Activated CD4-positive, alpha-beta T cell treated with anti-CD3 and anti-CD28 coated beads, Interleukin-2, amount 10 ng/mL, durations not matched to agents 24 days and 14 days (primary cell): ENCODE measurements around the gene PPEF1. TPM values are rescaled to one million over a fixed set of nuclear protein-coding genes. Genes with fewer than 3 reads are reported as not detected.

Experiments used
- DNase-seq: peaks from one replicate; pipeline ENCODE4 v3.0.0; 2022
- H3K27ac Mint-ChIP-seq: one replicate; pipeline ENCODE4 v1.8.0; 2022; ENCODE audit warnings: mild to moderate bottlenecking, mixed read lengths
- H3K27me3 Mint-ChIP-seq: one replicate; pipeline ENCODE4 v1.8.0; 2022; ENCODE audit warnings: mixed read lengths
- H3K36me3 Mint-ChIP-seq: one replicate; pipeline ENCODE4 v1.8.0; 2022; ENCODE audit warnings: low read depth, mild to moderate bottlenecking, mixed read lengths
- H3K4me1 Mint-ChIP-seq: one replicate; pipeline ENCODE4 v1.8.0; 2021; ENCODE audit warnings: mixed read lengths
- H3K4me3 Mint-ChIP-seq: one replicate; pipeline ENCODE4 v1.8.0; 2022; ENCODE audit warnings: mild to moderate bottlenecking, moderate library complexity, mixed read lengths
- H3K9me3 Mint-ChIP-seq: one replicate; pipeline ENCODE4 v1.8.0; 2021; ENCODE audit warnings: mixed read lengths
- intact Hi-C: fragments of 100-400 bp; cut with micrococcal nuclease; formaldehyde crosslinking; loops from one replicate; pipeline ENCODE4 v1.15.1; 2023
- total RNA-seq: library from RNA; stranded (reverse); gene quantifications from 2 replicates; pipeline ENCODE4 v1.2.3, GENCODE V29; 2022

PPEF1 gene
- total RNA-seq, 1 donor from 2014 or later: not detected

- H3K4me3 Mint-ChIP-seq: no peak overlapping the region
- H3K27me3 Mint-ChIP-seq: no peaks in the 10 kb centered on the region
- intact Hi-C loops: no loop called here
- H3K9me3 Mint-ChIP-seq: no peaks in the 10 kb centered on the region
- no peaks in the 10 kb centered on the region for H3K36me3 Mint-ChIP-seq
- H3K27ac Mint-ChIP-seq: no peak overlapping the region
- no peaks in the 10 kb centered on the region for H3K4me1 Mint-ChIP-seq
- DNase-seq: no peak
These were observed 19.5 kb upstream of the PPEF1 start for GRCh38 chrX:18687856-18688495.

GRCh38 chrX:18691431-18691830 lies 16.0 kb upstream of the PPEF1 start:
- H3K27me3 Mint-ChIP-seq: no peaks in the 10 kb centered on the region
- H3K36me3 Mint-ChIP-seq: no peaks in the 10 kb centered on the region
- no peak for DNase-seq
- H3K27ac Mint-ChIP-seq: no peak overlapping the region
- no peaks in the 10 kb centered on the region for H3K9me3 Mint-ChIP-seq
- intact Hi-C loops: no loop called here
- no peak overlapping the region for H3K4me3 Mint-ChIP-seq
- no peaks in the 10 kb centered on the region for H3K4me1 Mint-ChIP-seq

GRCh38 chrX:18692541-18692940 lies 14.9 kb upstream of the PPEF1 start:
- H3K9me3 Mint-ChIP-seq: no peaks in the 10 kb centered on the region
- no peak for DNase-seq
- no peak overlapping the region for H3K27ac Mint-ChIP-seq
- no peaks in the 10 kb centered on the region for H3K4me1 Mint-ChIP-seq
- H3K27me3 Mint-ChIP-seq: no peaks in the 10 kb centered on the region
- intact Hi-C loops: no loop called here
- no peaks in the 10 kb centered on the region for H3K36me3 Mint-ChIP-seq
- H3K4me3 Mint-ChIP-seq: no peak overlapping the region

- H3K4me3 Mint-ChIP-seq: no peak overlapping the region
- DNase-seq: no peak
- H3K27me3 Mint-ChIP-seq: no peaks in the 10 kb centered on the region
- intact Hi-C loops: no loop called here
- no peaks in the 10 kb centered on the region for H3K36me3 Mint-ChIP-seq
- no peaks in the 10 kb centered on the region for H3K9me3 Mint-ChIP-seq
- no peak overlapping the region for H3K27ac Mint-ChIP-seq
- no peaks in the 10 kb centered on the region for H3K4me1 Mint-ChIP-seq
These were observed 10.8 kb upstream of the PPEF1 start for GRCh38 chrX:18696653-18697052.

- Mint-ChIP-seq H3K27me3 (no peaks in the 10 kb centered on the region), H3K4me1 (no peaks in the 10 kb centered on the region), H3K27ac (no peak overlapping the region), H3K4me3 (no peak overlapping the region), H3K36me3 (no peaks in the 10 kb centered on the region), H3K9me3 (no peaks in the 10 kb centered on the region)
- intact Hi-C loops: no loop called here
- DNase-seq: no peak
These were observed 8.5 kb upstream of the PPEF1 start for GRCh38 chrX:18698737-18699650.

GRCh38 chrX:18701621-18702361 lies 5.7 kb upstream of the PPEF1 start:
- Mint-ChIP-seq H3K4me1 (no peaks in the 10 kb centered on the region), H3K27ac (no peak overlapping the region), H3K27me3 (no peaks in the 10 kb centered on the region), H3K36me3 (no peaks in the 10 kb centered on the region), H3K9me3 (no peaks in the 10 kb centered on the region), H3K4me3 (no peak overlapping the region)
- DNase-seq: no peak
- intact Hi-C loops: no loop called here

- Mint-ChIP-seq H3K27ac (no peak overlapping the region), H3K27me3 (no peaks in the 10 kb centered on the region), H3K9me3 (no peaks in the 10 kb centered on the region), H3K4me1 (no peaks in the 10 kb centered on the region), H3K36me3 (no peaks in the 10 kb centered on the region), H3K4me3 (no peak overlapping the region)
- intact Hi-C loops: no loop called here
- no peak for DNase-seq
These were observed 4.9 kb upstream of the PPEF1 start for GRCh38 chrX:18702362-18703195.

GRCh38 chrX:18709833-18710232 lies 2.4 kb downstream of the PPEF1 start:
- H3K4me3 Mint-ChIP-seq: no peak overlapping the region
- no peak overlapping the region for H3K27ac Mint-ChIP-seq
- intact Hi-C loops: no loop called here
- no peaks in the 10 kb centered on the region for H3K27me3 Mint-ChIP-seq
- DNase-seq: no peak
- H3K4me1 Mint-ChIP-seq: no peaks in the 10 kb centered on the region
- H3K36me3 Mint-ChIP-seq: no peaks in the 10 kb centered on the region
- no peaks in the 10 kb centered on the region for H3K9me3 Mint-ChIP-seq

GRCh38 chrX:18714910-18715309 lies 7.5 kb downstream of the PPEF1 start:
- no peaks in the 10 kb centered on the region for H3K4me1 Mint-ChIP-seq
- H3K27me3 Mint-ChIP-seq: no peaks in the 10 kb centered on the region
- no peak overlapping the region for H3K4me3 Mint-ChIP-seq
- H3K27ac Mint-ChIP-seq: no peak overlapping the region
- H3K9me3 Mint-ChIP-seq: no peaks in the 10 kb centered on the region
- H3K36me3 Mint-ChIP-seq: no peaks in the 10 kb centered on the region
- no peak for DNase-seq
- intact Hi-C loops: no loop called here

- no peak overlapping the region for H3K4me3 Mint-ChIP-seq
- no peaks in the 10 kb centered on the region for H3K27me3 Mint-ChIP-seq
- no peak for DNase-seq
- H3K36me3 Mint-ChIP-seq: no peaks in the 10 kb centered on the region
- intact Hi-C loops: no loop called here
- no peak overlapping the region for H3K27ac Mint-ChIP-seq
- no peaks in the 10 kb centered on the region for H3K4me1 Mint-ChIP-seq
- no peaks in the 10 kb centered on the region for H3K9me3 Mint-ChIP-seq
These were observed 12.4 kb downstream of the PPEF1 start for GRCh38 chrX:18719852-18720251.

GRCh38 chrX:18721683-18722499 lies 14.4 kb downstream of the PPEF1 start:
- Mint-ChIP-seq H3K27me3 (no peaks in the 10 kb centered on the region), H3K27ac (no peak overlapping the region), H3K9me3 (no peaks in the 10 kb centered on the region), H3K4me1 (peaks cover 2% of the 10 kb centered on the region), H3K4me3 (no peak overlapping the region), H3K36me3 (no peaks in the 10 kb centered on the region)
- intact Hi-C loops: no loop called here
- DNase-seq: no peak

- DNase-seq: no peak
- Mint-ChIP-seq H3K4me3 (no peak overlapping the region), H3K27ac (no peak overlapping the region), H3K9me3 (no peaks in the 10 kb centered on the region), H3K4me1 (peaks cover 2% of the 10 kb centered on the region), H3K27me3 (no peaks in the 10 kb centered on the region), H3K36me3 (no peaks in the 10 kb centered on the region)
- intact Hi-C loops: no loop called here
These were observed 15.1 kb downstream of the PPEF1 start for GRCh38 chrX:18722500-18723071.
